Endothelial cell (in vitro differentiated cells): ENCODE measurements around the gene KATNAL2. TPM values are rescaled to one million over a fixed set of nuclear protein-coding genes. Genes with fewer than 3 reads are reported as not detected.

Source experiments
- DNase-seq: peaks from one replicate; pipeline ENCODE4 v3.0.0; 2021; ENCODE audit warnings: low spot score
- H3K27ac Mint-ChIP-seq: one replicate; pipeline ENCODE4 v1.8.0; 2021; ENCODE audit warnings: mixed read lengths, inconsistent platforms; ENCODE audit not compliant: unreplicated experiment
- H3K27me3 Mint-ChIP-seq: one replicate; pipeline ENCODE4 v1.8.0; 2021; ENCODE audit warnings: mild to moderate bottlenecking, moderate library complexity, mixed read lengths, inconsistent platforms; ENCODE audit not compliant: unreplicated experiment
- H3K36me3 Mint-ChIP-seq: one replicate; pipeline ENCODE4 v1.8.0; 2021; ENCODE audit warnings: mild to moderate bottlenecking, low read depth, mixed read lengths, inconsistent platforms; ENCODE audit not compliant: unreplicated experiment
- H3K4me1 Mint-ChIP-seq: one replicate; pipeline ENCODE4 v1.8.0; 2021; ENCODE audit warnings: mild to moderate bottlenecking, mixed read lengths, inconsistent platforms; ENCODE audit not compliant: unreplicated experiment
- H3K4me3 Mint-ChIP-seq: one replicate; pipeline ENCODE4 v1.8.0; 2021; ENCODE audit warnings: mild to moderate bottlenecking, mixed read lengths, inconsistent platforms; ENCODE audit not compliant: unreplicated experiment
- H3K9me3 Mint-ChIP-seq: one replicate; pipeline ENCODE4 v1.8.0; 2021; ENCODE audit warnings: mixed read lengths, inconsistent platforms; ENCODE audit not compliant: unreplicated experiment
- total RNA-seq: library from RNA; stranded (reverse); fragmentation: NEBNext Ultra II Directional; extraction: Animal tissue kit (Norgen Biotek cat#: 25700); gene quantifications from one replicate; pipeline ENCODE4 v1.2.1, GENCODE V29; 2021; ENCODE audit not compliant: unreplicated experiment
- TF ChIP-seq, protein P1 (sequence below): fragments of 200-600 bp; sonication (generic); IDR thresholded peaks from one replicate; pipeline ENCODE4 v1.5.0; 2021; ENCODE audit warnings: antibody characterized with exemption; ENCODE audit not compliant: unreplicated experiment

The KATNAL2 gene
- total RNA-seq, 1 donor from 2014 or later, result 7.9 TPM

DNA sequence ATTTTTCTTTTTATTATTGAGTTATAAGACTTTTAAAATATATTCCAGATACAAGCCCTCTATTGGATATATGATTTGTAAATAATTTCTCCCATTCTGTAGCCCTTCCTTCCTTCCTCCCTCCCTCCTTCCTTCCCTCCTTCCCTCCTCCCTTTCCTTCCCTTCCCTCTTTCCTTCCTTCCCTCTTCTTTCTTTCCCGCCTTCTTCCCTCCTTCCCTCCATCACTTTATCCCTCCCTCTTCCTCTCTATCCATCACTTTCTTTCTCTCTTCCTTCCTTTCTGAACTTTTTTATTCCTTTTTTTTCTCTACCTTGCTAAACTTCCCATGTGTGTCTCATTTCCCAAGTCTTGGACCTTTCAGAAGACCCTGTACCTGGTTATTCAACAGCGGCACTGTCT, 163.5 kb downstream of the KATNAL2 start:
- no peaks in the 10 kb centered on the region for H3K27me3 Mint-ChIP-seq
- no peaks in the 10 kb centered on the region for H3K9me3 Mint-ChIP-seq
- no peak overlapping the region for H3K27ac Mint-ChIP-seq
- H3K4me1 Mint-ChIP-seq, result no peaks in the 10 kb centered on the region
- no peak for DNase-seq
- no peak overlapping the region for H3K4me3 Mint-ChIP-seq
- TF ChIP-seq, protein P1, sequence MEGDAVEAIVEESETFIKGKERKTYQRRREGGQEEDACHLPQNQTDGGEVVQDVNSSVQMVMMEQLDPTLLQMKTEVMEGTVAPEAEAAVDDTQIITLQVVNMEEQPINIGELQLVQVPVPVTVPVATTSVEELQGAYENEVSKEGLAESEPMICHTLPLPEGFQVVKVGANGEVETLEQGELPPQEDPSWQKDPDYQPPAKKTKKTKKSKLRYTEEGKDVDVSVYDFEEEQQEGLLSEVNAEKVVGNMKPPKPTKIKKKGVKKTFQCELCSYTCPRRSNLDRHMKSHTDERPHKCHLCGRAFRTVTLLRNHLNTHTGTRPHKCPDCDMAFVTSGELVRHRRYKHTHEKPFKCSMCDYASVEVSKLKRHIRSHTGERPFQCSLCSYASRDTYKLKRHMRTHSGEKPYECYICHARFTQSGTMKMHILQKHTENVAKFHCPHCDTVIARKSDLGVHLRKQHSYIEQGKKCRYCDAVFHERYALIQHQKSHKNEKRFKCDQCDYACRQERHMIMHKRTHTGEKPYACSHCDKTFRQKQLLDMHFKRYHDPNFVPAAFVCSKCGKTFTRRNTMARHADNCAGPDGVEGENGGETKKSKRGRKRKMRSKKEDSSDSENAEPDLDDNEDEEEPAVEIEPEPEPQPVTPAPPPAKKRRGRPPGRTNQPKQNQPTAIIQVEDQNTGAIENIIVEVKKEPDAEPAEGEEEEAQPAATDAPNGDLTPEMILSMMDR, result no peak
- H3K36me3 Mint-ChIP-seq, result no peaks in the 10 kb centered on the region

DNA sequence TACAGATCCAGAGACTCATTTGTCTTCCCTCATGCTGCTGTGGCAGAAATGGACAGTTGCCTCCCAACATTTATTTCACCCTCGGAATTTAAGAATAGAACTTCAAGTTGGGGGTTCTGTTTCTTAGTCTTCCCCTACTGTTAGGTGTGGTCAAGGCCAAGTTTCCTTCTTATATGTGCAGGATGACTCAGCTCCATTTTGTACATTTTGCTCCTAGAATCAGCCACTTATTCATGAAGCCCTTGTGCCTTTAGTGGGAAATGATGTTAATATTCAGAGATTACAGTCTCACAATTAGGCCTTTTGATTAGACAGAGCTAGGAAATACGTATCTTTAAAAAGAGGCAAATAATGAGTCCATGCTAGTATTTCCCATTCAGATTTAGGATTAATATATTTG, 164.2 kb downstream of the KATNAL2 start:
- TF ChIP-seq, protein P1, result no peak
- DNase-seq, result no peak
- no peak overlapping the region for H3K27ac Mint-ChIP-seq
- no peaks in the 10 kb centered on the region for H3K27me3 Mint-ChIP-seq
- H3K9me3 Mint-ChIP-seq, result no peaks in the 10 kb centered on the region
- no peaks in the 10 kb centered on the region for H3K4me1 Mint-ChIP-seq
- H3K4me3 Mint-ChIP-seq, result no peak overlapping the region
- no peaks in the 10 kb centered on the region for H3K36me3 Mint-ChIP-seq

DNA sequence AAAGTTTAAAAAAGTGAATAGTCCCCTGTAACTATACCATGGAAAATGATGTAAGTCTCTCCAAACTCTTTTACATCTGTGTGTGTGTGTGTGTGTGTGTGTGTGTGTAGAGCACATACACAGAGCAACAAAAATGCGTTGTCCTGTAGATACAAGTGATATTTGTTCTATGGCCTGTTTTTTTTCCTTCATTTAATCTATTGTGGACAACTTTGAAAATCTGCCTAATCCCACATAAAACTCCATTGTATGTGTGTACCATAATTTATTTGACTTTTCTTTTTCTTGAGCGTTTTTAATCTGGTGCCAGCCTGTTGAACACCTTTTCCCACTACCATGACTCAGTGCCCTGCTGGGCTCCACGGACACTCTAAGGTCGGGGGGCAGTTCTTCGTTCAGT, 170.3 kb downstream of the KATNAL2 start:
- peaks cover 7% of the 10 kb centered on the region for H3K4me1 Mint-ChIP-seq
- no peak overlapping the region for H3K4me3 Mint-ChIP-seq
- DNase-seq, result no peak
- H3K9me3 Mint-ChIP-seq, result no peaks in the 10 kb centered on the region
- H3K27me3 Mint-ChIP-seq, result no peaks in the 10 kb centered on the region
- no peak overlapping the region for H3K27ac Mint-ChIP-seq
- TF ChIP-seq, protein P1, result no peak
- no peaks in the 10 kb centered on the region for H3K36me3 Mint-ChIP-seq

DNA sequence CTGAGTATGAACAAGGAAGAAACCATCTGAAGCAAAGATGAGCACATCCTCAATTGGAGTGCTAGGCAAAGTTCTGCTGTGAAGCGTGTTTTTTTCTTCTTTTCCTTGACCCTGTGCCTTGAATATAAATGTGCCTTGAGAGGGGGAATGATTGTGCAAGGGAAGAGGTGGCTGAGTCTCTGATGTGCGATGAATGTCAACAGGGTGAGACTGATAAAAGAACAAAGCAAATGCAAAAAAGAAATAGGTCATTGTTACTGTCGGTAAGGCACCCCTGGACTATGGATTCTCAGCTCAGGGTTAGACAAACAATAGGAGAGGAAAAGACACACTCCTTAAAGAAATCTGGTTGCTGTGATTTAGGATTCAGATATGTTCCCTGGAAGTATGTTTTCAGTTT, 178.4 kb downstream of the KATNAL2 start:
- no peak overlapping the region for H3K27ac Mint-ChIP-seq
- peaks cover 25% of the 10 kb centered on the region for H3K4me1 Mint-ChIP-seq
- DNase-seq, result no peak
- no peak overlapping the region for H3K4me3 Mint-ChIP-seq
- no peaks in the 10 kb centered on the region for H3K9me3 Mint-ChIP-seq
- H3K36me3 Mint-ChIP-seq, result no peaks in the 10 kb centered on the region
- no peaks in the 10 kb centered on the region for H3K27me3 Mint-ChIP-seq
- TF ChIP-seq, protein P1, result no peak

DNA sequence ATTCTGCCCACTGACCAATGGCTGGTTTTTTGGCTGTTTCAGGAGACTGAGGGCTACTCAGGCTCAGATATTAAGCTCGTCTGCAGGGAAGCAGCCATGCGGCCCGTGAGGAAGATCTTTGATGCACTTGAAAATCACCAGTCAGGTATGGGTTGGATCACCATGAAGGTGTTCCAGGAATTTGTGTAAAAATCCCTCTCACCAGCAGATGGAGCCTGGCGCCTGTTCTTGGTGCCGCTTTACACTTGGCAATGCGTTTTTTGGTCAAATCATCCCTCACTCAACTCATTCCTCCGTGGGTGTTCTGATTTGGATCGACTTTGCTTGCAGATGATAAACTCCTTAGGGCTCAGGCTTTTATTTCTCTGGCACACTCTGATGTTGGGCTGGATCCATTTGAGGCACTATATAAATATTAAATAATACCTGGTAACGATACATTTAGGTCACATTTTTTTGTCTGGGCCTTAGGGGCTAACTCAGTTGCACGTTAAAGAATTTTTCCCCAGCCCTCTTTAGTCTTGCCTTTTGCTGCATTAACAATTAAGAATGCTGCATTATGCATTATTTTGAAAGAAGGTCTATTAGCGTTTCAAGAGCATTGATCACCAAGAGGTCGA, 182.9 kb downstream of the KATNAL2 start:
- DNase-seq, result peak; percentile 73
- Mint-ChIP-seq H3K27me3 (no peaks in the 10 kb centered on the region), H3K4me3 (no peak overlapping the region), H3K9me3 (no peaks in the 10 kb centered on the region), H3K4me1 (peaks cover 18% of the 10 kb centered on the region), H3K36me3 (no peaks in the 10 kb centered on the region), H3K27ac (no peak overlapping the region)
- TF ChIP-seq, protein P1, result peak; percentile 85
